SU-DHL-6 (cell line): Measurements from ENCODE around the gene E2F3.

Experiments
- CTCF ChIP-seq: fragments of 200-600 bp; sonication (generic); IDR thresholded peaks from one replicate; pipeline ENCODE4 v1.5.1; 2017; ENCODE audit warnings: antibody characterized with exemption, mild to moderate bottlenecking, low read length, moderate library complexity; ENCODE audit not compliant: insufficient read depth, poor library complexity, severe bottlenecking
- EZH2phosphoT487 ChIP-seq: fragments of 200-600 bp; sonication (generic), shearing (Covaris generic); conservative IDR thresholded peaks from 2 replicates; pipeline ENCODE4 v1.6.1; 2018; ENCODE audit warnings: mild to moderate bottlenecking, antibody characterized with exemption, low read length, moderate library complexity, mixed read lengths

GRCh38 chr6:20440296-20440695 is 38.6 kb downstream of the E2F3 start:
- TF ChIP-seq CTCF (no peak), EZH2phosphoT487 (no peak)
